ENCODE data around the gene LOXL1. TPM values are rescaled to one million over a fixed set of nuclear protein-coding genes. Genes with fewer than 3 reads are reported as not detected.
"Not testable (repeated sequence)": the region's sequence is repeated elsewhere in the genome, so short reads cannot be mapped to it uniquely, and the experiment has no call there.

Gene LOXL1
- total and polyA plus RNA-seq, 5 donors from 2014 or later = 6.8 to 24.2 (median 7.9) TPM

- not testable (repeated sequence) for H3K27ac ChIP-seq (ENCODE audit: insufficient read depth, low read length, poor library complexity, severe bottlenecking); H3K4me3 Mint-ChIP-seq; H3K36me3 ChIP-seq (ENCODE audit: control insufficient read depth, insufficient read depth, low read length); H3K9me3 Mint-ChIP-seq; H3K27me3 ChIP-seq (ENCODE audit: control insufficient read depth, insufficient read depth, low read length); DNase-seq; H3K9me3 ChIP-seq (ENCODE audit: control insufficient read depth in 2 of 2, low read length in 2 of 2); ATAC-seq (ENCODE audit: low read depth in 2 of 2); H3K4me3 ChIP-seq (ENCODE audit: low read depth, low read length); H3K4me1 ChIP-seq (ENCODE audit: control insufficient read depth, insufficient read depth, low read length, poor library complexity, severe bottlenecking); H3K27ac Mint-ChIP-seq; H3K36me3 Mint-ChIP-seq
- Mint-ChIP-seq H3K4me1 (peaks cover 0 to 21% (median 10%) of the 10 kb centered on the region in 4 donors), H3K27me3 (peaks cover 31% of the 10 kb centered on the region)
Measured at GRCh38 chr15:73973683-73974200, 47.5 kb downstream of the LOXL1 start.

- H3K36me3 Mint-ChIP-seq; H3K9me3 Mint-ChIP-seq; H3K4me3 ChIP-seq (ENCODE audit: low read depth, low read length); H3K9me3 ChIP-seq (ENCODE audit: control insufficient read depth in 2 of 2, low read length in 2 of 2); H3K36me3 ChIP-seq (ENCODE audit: control insufficient read depth, insufficient read depth, low read length); H3K4me3 Mint-ChIP-seq; H3K27ac ChIP-seq (ENCODE audit: insufficient read depth, low read length, poor library complexity, severe bottlenecking); ATAC-seq (ENCODE audit: low read depth in 2 of 2); H3K4me1 ChIP-seq (ENCODE audit: control insufficient read depth, insufficient read depth, low read length, poor library complexity, severe bottlenecking); H3K27me3 ChIP-seq (ENCODE audit: control insufficient read depth, insufficient read depth, low read length); H3K27ac Mint-ChIP-seq: not testable (repeated sequence)
- Mint-ChIP-seq H3K27me3 (peaks cover 31% of the 10 kb centered on the region), H3K4me1 (peaks cover 0 to 21% (median 10%) of the 10 kb centered on the region in 4 donors)
- peak in 1 of 3 donors; percentile 50 for DNase-seq
Measured at GRCh38 chr15:73975440-73976125, 49.3 kb downstream of the LOXL1 start.

- no peak overlapping the region for H3K27ac Mint-ChIP-seq
- no peak overlapping the region for H3K27ac ChIP-seq (ENCODE audit: insufficient read depth, low read length, poor library complexity, severe bottlenecking)
- ATAC-seq (ENCODE audit: low read depth in 2 of 2) (no peak), DNase-seq (no peak)
- H3K27me3 Mint-ChIP-seq = peaks cover 31% of the 10 kb centered on the region
- no peaks in the 10 kb centered on the region for H3K9me3 ChIP-seq (ENCODE audit: control insufficient read depth in 2 of 2, low read length in 2 of 2)
- no peaks in the 10 kb centered on the region for H3K36me3 Mint-ChIP-seq
- H3K9me3 Mint-ChIP-seq = no peaks in the 10 kb centered on the region
- H3K36me3 ChIP-seq (ENCODE audit: control insufficient read depth, insufficient read depth, low read length) = peaks cover 3% of the 10 kb centered on the region
- H3K4me1 ChIP-seq (ENCODE audit: control insufficient read depth, insufficient read depth, low read length, poor library complexity, severe bottlenecking) = no peaks in the 10 kb centered on the region
- peaks cover 7% of the 10 kb centered on the region for H3K27me3 ChIP-seq (ENCODE audit: control insufficient read depth, insufficient read depth, low read length)
- H3K4me3 Mint-ChIP-seq = no peak overlapping the region
- no peak overlapping the region for H3K4me3 ChIP-seq (ENCODE audit: low read depth, low read length)
- H3K4me1 Mint-ChIP-seq = peaks cover 3 to 28% (median 7%) of the 10 kb centered on the region in 4 donors
Measured at GRCh38 chr15:73978896-73979295, 52.6 kb downstream of the LOXL1 start.

GRCh38 chr15:73979636-73980035 is 53.4 kb downstream of the LOXL1 start:
- H3K27ac Mint-ChIP-seq = no peak overlapping the region

GRCh38 chr15:73981761-73982221 is 55.5 kb downstream of the LOXL1 start:
- no peak for DNase-seq
- peaks cover 5% of the 10 kb centered on the region for H3K27me3 Mint-ChIP-seq
- H3K4me1 ChIP-seq (ENCODE audit: control insufficient read depth, insufficient read depth, low read length, poor library complexity, severe bottlenecking) = no peaks in the 10 kb centered on the region
- peak overlapping the region in 1 of 4 donors; percentile 14 for H3K4me3 Mint-ChIP-seq
- ATAC-seq (ENCODE audit: low read depth in 2 of 2) = no peak
- H3K27me3 ChIP-seq (ENCODE audit: control insufficient read depth, insufficient read depth, low read length) = peaks cover 2% of the 10 kb centered on the region
- H3K4me3 ChIP-seq (ENCODE audit: low read depth, low read length) = no peak overlapping the region
- H3K9me3 ChIP-seq (ENCODE audit: control insufficient read depth in 2 of 2, low read length in 2 of 2) = no peaks in the 10 kb centered on the region
- peaks cover 16% of the 10 kb centered on the region for H3K36me3 Mint-ChIP-seq
- H3K9me3 Mint-ChIP-seq = no peaks in the 10 kb centered on the region
- peaks cover 0 to 17% (median 2%) of the 10 kb centered on the region in 4 donors for H3K4me1 Mint-ChIP-seq
- H3K36me3 ChIP-seq (ENCODE audit: control insufficient read depth, insufficient read depth, low read length) = peaks cover 6% of the 10 kb centered on the region
- no peak overlapping the region for H3K27ac ChIP-seq (ENCODE audit: insufficient read depth, low read length, poor library complexity, severe bottlenecking)
- peak overlapping the region in 1 of 3 donors; percentile 76 for H3K27ac Mint-ChIP-seq

More at GRCh38 chr15:73979636-73980035, 53.4 kb downstream of the LOXL1 start:
- peaks cover 5% of the 10 kb centered on the region for H3K27me3 ChIP-seq (ENCODE audit: control insufficient read depth, insufficient read depth, low read length)
- Mint-ChIP-seq H3K4me1 (peaks cover 3 to 22% (median 5%) of the 10 kb centered on the region in 4 donors), H3K36me3 (peaks cover 5% of the 10 kb centered on the region), H3K4me3 (no peak overlapping the region), H3K9me3 (no peaks in the 10 kb centered on the region), H3K27me3 (peaks cover 27% of the 10 kb centered on the region)
- DNase-seq (no peak), ATAC-seq (ENCODE audit: low read depth in 2 of 2) (no peak)
- peaks cover 6% of the 10 kb centered on the region for H3K36me3 ChIP-seq (ENCODE audit: control insufficient read depth, insufficient read depth, low read length)
- no peaks in the 10 kb centered on the region for H3K9me3 ChIP-seq (ENCODE audit: control insufficient read depth in 2 of 2, low read length in 2 of 2)
- no peaks in the 10 kb centered on the region for H3K4me1 ChIP-seq (ENCODE audit: control insufficient read depth, insufficient read depth, low read length, poor library complexity, severe bottlenecking)
- no peak overlapping the region for H3K27ac ChIP-seq (ENCODE audit: insufficient read depth, low read length, poor library complexity, severe bottlenecking)
- no peak overlapping the region for H3K4me3 ChIP-seq (ENCODE audit: low read depth, low read length)

GRCh38 chr15:73982222-73982962 is 56.1 kb downstream of the LOXL1 start:
- H3K4me1 Mint-ChIP-seq = peaks cover 0 to 19% (median 2%) of the 10 kb centered on the region in 4 donors
- no peak overlapping the region for H3K27ac Mint-ChIP-seq
- H3K9me3 Mint-ChIP-seq = no peaks in the 10 kb centered on the region
- H3K27me3 Mint-ChIP-seq = peaks cover 5% of the 10 kb centered on the region
- no peaks in the 10 kb centered on the region for H3K27me3 ChIP-seq (ENCODE audit: control insufficient read depth, insufficient read depth, low read length)
- no peak overlapping the region for H3K4me3 ChIP-seq (ENCODE audit: low read depth, low read length)
- no peak overlapping the region for H3K27ac ChIP-seq (ENCODE audit: insufficient read depth, low read length, poor library complexity, severe bottlenecking)
- H3K36me3 ChIP-seq (ENCODE audit: control insufficient read depth, insufficient read depth, low read length) = peaks cover 6% of the 10 kb centered on the region
- H3K4me1 ChIP-seq (ENCODE audit: control insufficient read depth, insufficient read depth, low read length, poor library complexity, severe bottlenecking) = no peaks in the 10 kb centered on the region
- H3K36me3 Mint-ChIP-seq = peaks cover 21% of the 10 kb centered on the region
- peak overlapping the region in 1 of 4 donors; percentile 14 for H3K4me3 Mint-ChIP-seq
- H3K9me3 ChIP-seq (ENCODE audit: control insufficient read depth in 2 of 2, low read length in 2 of 2) = no peaks in the 10 kb centered on the region
- DNase-seq (no peak), ATAC-seq (ENCODE audit: low read depth in 2 of 2) (peak in 1 of 2 donors; percentile 55)

GRCh38 chr15:73983211-73983727 is 57.0 kb downstream of the LOXL1 start:
- no peaks in the 10 kb centered on the region for H3K27me3 Mint-ChIP-seq
- peaks cover 6% of the 10 kb centered on the region for H3K36me3 ChIP-seq (ENCODE audit: control insufficient read depth, insufficient read depth, low read length)
- H3K27me3 ChIP-seq (ENCODE audit: control insufficient read depth, insufficient read depth, low read length) = no peaks in the 10 kb centered on the region
- peaks cover 0 to 20% (median 2%) of the 10 kb centered on the region in 4 donors for H3K4me1 Mint-ChIP-seq
- ATAC-seq (ENCODE audit: low read depth in 2 of 2) (no peak), DNase-seq (no peak)
- H3K9me3 ChIP-seq (ENCODE audit: control insufficient read depth in 2 of 2, low read length in 2 of 2) = no peaks in the 10 kb centered on the region
- H3K4me1 ChIP-seq (ENCODE audit: control insufficient read depth, insufficient read depth, low read length, poor library complexity, severe bottlenecking) = no peaks in the 10 kb centered on the region
- no peak overlapping the region for H3K27ac ChIP-seq (ENCODE audit: insufficient read depth, low read length, poor library complexity, severe bottlenecking)
- H3K4me3 ChIP-seq (ENCODE audit: low read depth, low read length) = no peak overlapping the region
- peaks cover 23% of the 10 kb centered on the region for H3K36me3 Mint-ChIP-seq
- H3K4me3 Mint-ChIP-seq = no peak overlapping the region
- no peak overlapping the region for H3K27ac Mint-ChIP-seq
- H3K9me3 Mint-ChIP-seq = no peaks in the 10 kb centered on the region
